ENCODE data around the gene AP3M1. TPM values are rescaled to one million over a fixed set of nuclear protein-coding genes. Genes with fewer than 3 reads are reported as not detected.

AP3M1 gene
- total RNA-seq, 2 experiments from 2014 or later: 43.1 to 43.9 TPM

GRCh38 chr10:74088722-74089121, 61.9 kb downstream of the AP3M1 start:
- DNase-seq: no peak
- ChIA-PET CTCF (interaction anchor here (0.9 kb wide), 1 partner anchor 203 kb away, joined by 3 read pairs; no protein-coding TSS in a partner anchor), POLR2A (no interaction called here)
- peaks cover 12% of the 10 kb centered on the region for H3K36me3 Mint-ChIP-seq
- no peaks in the 10 kb centered on the region for H3K27me3 Mint-ChIP-seq
- H3K27ac Mint-ChIP-seq: no peak overlapping the region
- intact Hi-C loops (cut with micrococcal nuclease): no loop called here
- H3K4me3 Mint-ChIP-seq: no peak overlapping the region
- H3K4me1 Mint-ChIP-seq (ENCODE audit: low read depth): peaks cover 10% of the 10 kb centered on the region
- no peaks in the 10 kb centered on the region for H3K9me3 Mint-ChIP-seq

GRCh38 chr10:74086317-74086716, 64.3 kb downstream of the AP3M1 start:
- DNase-seq: no peak
- H3K4me3 Mint-ChIP-seq: no peak overlapping the region
- peaks cover 9% of the 10 kb centered on the region for H3K36me3 Mint-ChIP-seq
- H3K27ac Mint-ChIP-seq: no peak overlapping the region
- POLR2A ChIA-PET: no interaction called here
- CTCF ChIA-PET: no interaction called here
- H3K4me1 Mint-ChIP-seq (ENCODE audit: low read depth): peaks cover 10% of the 10 kb centered on the region
- no peaks in the 10 kb centered on the region for H3K27me3 Mint-ChIP-seq
- no peaks in the 10 kb centered on the region for H3K9me3 Mint-ChIP-seq
- intact Hi-C loops (cut with micrococcal nuclease): no loop called here

- peaks cover 6% of the 10 kb centered on the region for H3K36me3 Mint-ChIP-seq
- H3K9me3 Mint-ChIP-seq: no peaks in the 10 kb centered on the region
- ChIA-PET POLR2A (no interaction called here), CTCF (no interaction called here)
- intact Hi-C loops (cut with micrococcal nuclease): no loop called here
- H3K27me3 Mint-ChIP-seq: no peaks in the 10 kb centered on the region
- peaks cover 21% of the 10 kb centered on the region for H3K4me1 Mint-ChIP-seq (ENCODE audit: low read depth)
- no peak overlapping the region for H3K27ac Mint-ChIP-seq
- no peak overlapping the region for H3K4me3 Mint-ChIP-seq
- DNase-seq: no peak
These were observed 65.7 kb downstream of the AP3M1 start for GRCh38 chr10:74084955-74085354.

- POLR2A ChIA-PET: no interaction called here
- H3K4me1 Mint-ChIP-seq (ENCODE audit: low read depth): peaks cover 36% of the 10 kb centered on the region
These were observed 67.3 kb downstream of the AP3M1 start for GRCh38 chr10:74083304-74083703.

GRCh38 chr10:74081941-74082718, 68.5 kb downstream of the AP3M1 start:
- Mint-ChIP-seq H3K4me3 (no peak overlapping the region), H3K27ac (no peak overlapping the region), H3K27me3 (no peaks in the 10 kb centered on the region), H3K36me3 (peaks cover 6% of the 10 kb centered on the region), H3K4me1 (ENCODE audit: low read depth) (peaks cover 45% of the 10 kb centered on the region), H3K9me3 (no peaks in the 10 kb centered on the region)
- intact Hi-C loops (cut with micrococcal nuclease): loop anchor here (1.0 to 2.0 kb wide), 2 partner anchors 83 to 196 kb away; partner anchors contain the start of gene VCL
- no peak for DNase-seq
- ChIA-PET POLR2A (no interaction called here), CTCF (interaction anchor here (0.6 to 6.2 kb wide), 34 partner anchors 9 to 225 kb away, joined by 3 to 75 read pairs (median 4); partner anchors contain the start of gene VCL)

More at GRCh38 chr10:74083304-74083703, 67.3 kb downstream of the AP3M1 start:
- CTCF ChIA-PET: interaction anchor here (0.9 to 6.2 kb wide), 5 partner anchors 72 to 203 kb away, joined by 3 to 49 read pairs (median 6); no protein-coding TSS in a partner anchor
- no peak overlapping the region for H3K4me3 Mint-ChIP-seq
- no peaks in the 10 kb centered on the region for H3K9me3 Mint-ChIP-seq
- H3K27ac Mint-ChIP-seq: no peak overlapping the region
- no peak for DNase-seq
- peaks cover 4% of the 10 kb centered on the region for H3K36me3 Mint-ChIP-seq
- intact Hi-C loops (cut with micrococcal nuclease): no loop called here
- no peaks in the 10 kb centered on the region for H3K27me3 Mint-ChIP-seq

GRCh38 chr10:74081192-74081803, 69.3 kb downstream of the AP3M1 start:
- intact Hi-C loops (cut with micrococcal nuclease): loop anchor here (1.0 to 2.0 kb wide), 2 partner anchors 82 to 195 kb away; partner anchors contain the start of gene VCL
- DNase-seq: peak; percentile 58
- POLR2A ChIA-PET: interaction anchor here (0.6 kb wide), 2 partner anchors 20 to 54 kb away, joined by 3 read pairs; no protein-coding TSS in a partner anchor
- no peak overlapping the region for H3K27ac Mint-ChIP-seq
- H3K9me3 Mint-ChIP-seq: no peaks in the 10 kb centered on the region
- H3K4me1 Mint-ChIP-seq (ENCODE audit: low read depth): peaks cover 45% of the 10 kb centered on the region
- CTCF ChIA-PET: interaction anchor here (0.6 to 6.2 kb wide), 39 partner anchors 10 to 224 kb away, joined by 3 to 75 read pairs (median 4); partner anchors contain the start of genes PLAU and VCL
- H3K27me3 Mint-ChIP-seq: no peaks in the 10 kb centered on the region
- peaks cover 6% of the 10 kb centered on the region for H3K36me3 Mint-ChIP-seq
- H3K4me3 Mint-ChIP-seq: no peak overlapping the region

- Mint-ChIP-seq H3K4me3 (no peak overlapping the region), H3K9me3 (no peaks in the 10 kb centered on the region), H3K27me3 (no peaks in the 10 kb centered on the region), H3K4me1 (ENCODE audit: low read depth) (peaks cover 42% of the 10 kb centered on the region), H3K27ac (no peak overlapping the region), H3K36me3 (peaks cover 7% of the 10 kb centered on the region)
- ChIA-PET CTCF (interaction anchor here (0.6 to 6.2 kb wide), 19 partner anchors 19 to 218 kb away, joined by 3 to 75 read pairs (median 6); partner anchors contain the start of gene PLAU), POLR2A (interaction anchor here (1.0 to 1.3 kb wide), 3 partner anchors 12 to 194 kb away, joined by 3 to 4 read pairs (median 3); no protein-coding TSS in a partner anchor)
- intact Hi-C loops (cut with micrococcal nuclease): loop anchor here (2.0 kb wide), 2 partner anchors 59 to 81 kb away; partner anchors contain the start of gene VCL
- DNase-seq: no peak
These were observed 70.6 kb downstream of the AP3M1 start for GRCh38 chr10:74079936-74080590.

GRCh38 chr10:74079028-74079935, 71.3 kb downstream of the AP3M1 start:
- Mint-ChIP-seq H3K9me3 (no peaks in the 10 kb centered on the region), H3K4me1 (ENCODE audit: low read depth) (peaks cover 37% of the 10 kb centered on the region), H3K36me3 (peaks cover 6% of the 10 kb centered on the region), H3K4me3 (no peak overlapping the region), H3K27ac (peak overlapping the region; percentile 59), H3K27me3 (no peaks in the 10 kb centered on the region)
- POLR2A ChIA-PET: interaction anchor here (1.0 to 1.3 kb wide), 4 partner anchors 13 to 193 kb away, joined by 3 to 4 read pairs (median 3); no protein-coding TSS in a partner anchor
- DNase-seq: no peak
- CTCF ChIA-PET: interaction anchor here (0.5 to 6.2 kb wide), 11 partner anchors 23 to 235 kb away, joined by 3 to 75 read pairs (median 10); partner anchors contain the start of gene PLAU
- intact Hi-C loops (cut with micrococcal nuclease): loop anchor here (2.0 kb wide), 1 partner anchor 58 kb away; no protein-coding TSS in a partner anchor

- Mint-ChIP-seq H3K27ac (peak overlapping the region; percentile 59), H3K4me1 (ENCODE audit: low read depth) (peaks cover 44% of the 10 kb centered on the region), H3K9me3 (no peaks in the 10 kb centered on the region), H3K4me3 (no peak overlapping the region), H3K27me3 (no peaks in the 10 kb centered on the region), H3K36me3 (peaks cover 11% of the 10 kb centered on the region)
- ChIA-PET CTCF (interaction anchor here (1.5 to 6.2 kb wide), 3 partner anchors 121 to 191 kb away, joined by 6 to 75 read pairs (median 49); no protein-coding TSS in a partner anchor), POLR2A (interaction anchor here (1.1 to 1.2 kb wide), 2 partner anchors 21 to 23 kb away, joined by 3 read pairs; no protein-coding TSS in a partner anchor)
- intact Hi-C loops (cut with micrococcal nuclease): loop anchor here (1.0 to 2.0 kb wide), 3 partner anchors 22 to 122 kb away; no protein-coding TSS in a partner anchor
- peak; percentile 75 for DNase-seq
These were observed 72.6 kb downstream of the AP3M1 start for GRCh38 chr10:74078037-74078436.

GRCh38 chr10:74077416-74077815, 73.2 kb downstream of the AP3M1 start:
- H3K36me3 Mint-ChIP-seq: peaks cover 14% of the 10 kb centered on the region
- H3K9me3 Mint-ChIP-seq: no peaks in the 10 kb centered on the region

More at GRCh38 chr10:74077416-74077815, 73.2 kb downstream of the AP3M1 start:
- DNase-seq: no peak
- Mint-ChIP-seq H3K27me3 (no peaks in the 10 kb centered on the region), H3K27ac (no peak overlapping the region), H3K4me3 (no peak overlapping the region), H3K4me1 (ENCODE audit: low read depth) (peaks cover 44% of the 10 kb centered on the region)
- CTCF ChIA-PET: interaction anchor here (1.5 to 4.9 kb wide), 2 partner anchors 121 to 190 kb away, joined by 6 to 75 read pairs; no protein-coding TSS in a partner anchor
- intact Hi-C loops (cut with micrococcal nuclease): no loop called here
- POLR2A ChIA-PET: interaction anchor here (0.5 to 1.2 kb wide), 3 partner anchors 13 to 121 kb away, joined by 3 read pairs; no protein-coding TSS in a partner anchor
